Lung (tissue), 12 donors: ENCODE measurements around the gene FRMD1. TPM values are rescaled to one million over a fixed set of nuclear protein-coding genes. Genes with fewer than 3 reads are reported as not detected.

Experiments
- ATAC-seq: fragments of 200-7000 bp; cut with Tn5 transposase; one replicate; pipeline ENCODE4 v1.9.1; 2020; ENCODE audit warnings: moderate number of reproducible peaks; ENCODE audit not compliant: insufficient read depth, low FRiP score
- DNase-seq, 3 donors: peaks; one replicate each; pipeline ENCODE4 v3.0.0-alpha.2; 2013 to 2017
- H3K27ac ChIP-seq, 2 donors: one replicate each; pipeline ENCODE4 v1.5.1; 2013; ENCODE audit warnings: mild to moderate bottlenecking in 2 of 2, moderate library complexity in 2 of 2, control low read depth in 1 of 2, inconsistent platforms in 1 of 2, low read depth in 1 of 2, low read length in 1 of 2
- H3K27me3 ChIP-seq, 3 donors: one replicate each; pipeline ENCODE4 v1.5.1; 2013; ENCODE audit warnings: low read length in 2 of 3; ENCODE audit not compliant: control insufficient read depth in 3 of 3, insufficient read depth in 3 of 3
- H3K36me3 ChIP-seq, 4 donors: one replicate each; pipeline ENCODE4 v1.5.1; 2013; ENCODE audit warnings: low read length in 4 of 4, mild to moderate bottlenecking in 1 of 4, moderate library complexity in 1 of 4; ENCODE audit not compliant: control insufficient read depth in 4 of 4, insufficient read depth in 4 of 4
- H3K4me1 ChIP-seq, 5 donors: one replicate each; pipeline ENCODE4 v1.5.1; 2013; ENCODE audit warnings: low read length in 5 of 5, mild to moderate bottlenecking in 2 of 5, moderate library complexity in 1 of 5; ENCODE audit not compliant: control insufficient read depth in 5 of 5, insufficient read depth in 5 of 5
- H3K4me3 ChIP-seq: one replicate; pipeline ENCODE4 v1.5.1; 2013; ENCODE audit warnings: mild to moderate bottlenecking, control low read depth, moderate library complexity
- H3K9ac ChIP-seq, 2 donors: one replicate each; pipeline ENCODE4 v1.5.1; 2013; ENCODE audit warnings: low read length in 2 of 2, control low read depth in 1 of 2; ENCODE audit not compliant: insufficient read depth in 1 of 2
- H3K9me3 ChIP-seq, 4 donors: one replicate each; pipeline ENCODE4 v1.5.1; 2013; ENCODE audit warnings: low read length in 3 of 4, mild to moderate bottlenecking in 1 of 4, moderate library complexity in 1 of 4; ENCODE audit not compliant: control insufficient read depth in 4 of 4, insufficient read depth in 3 of 4
- WGBS, 2 donors: extraction: QIAGEN DNeasy Blood & Tissue Kit; methylation state at CpG; one replicate each; pipeline ENCODE4 v1.1.7; 2013; 5-methylcytosine and 5-hydroxymethylcytosine counted together
- polyA plus RNA-seq, 2 donors: library from polyadenylated mRNA; stranded (reverse); fragments of 200-250 nt; gene quantifications; one replicate each; pipeline ENCODE4 v1.2.1, GENCODE V29; 2013
- total RNA-seq, 2 donors: library from RNA; depleted of rRNA in 1 of 2; stranded (reverse); fragments of >200 nt in 1 of 2; gene quantifications; one replicate each; pipeline ENCODE4 v1.2.1, GENCODE V29; 2014 to 2021
- TF ChIP-seq, protein P1 (sequence below): IDR thresholded peaks from 2 replicates; pipeline ENCODE4 v1.5.1; 2012; ENCODE audit warnings: mild to moderate bottlenecking; ENCODE audit errors: control extremely low read depth, extremely low read depth
- donor health status: control.
- donor health status: control.
- donor health status: Bipolar disorder and iron deficiency.
- donor health status: healthy.
- donor health status: DM: yes; HTN: yes; CAD: no.

The FRMD1 gene
- total and polyA plus RNA-seq, 4 donors, result 0.02 to 1.4 (median 0.10) TPM

DNA sequence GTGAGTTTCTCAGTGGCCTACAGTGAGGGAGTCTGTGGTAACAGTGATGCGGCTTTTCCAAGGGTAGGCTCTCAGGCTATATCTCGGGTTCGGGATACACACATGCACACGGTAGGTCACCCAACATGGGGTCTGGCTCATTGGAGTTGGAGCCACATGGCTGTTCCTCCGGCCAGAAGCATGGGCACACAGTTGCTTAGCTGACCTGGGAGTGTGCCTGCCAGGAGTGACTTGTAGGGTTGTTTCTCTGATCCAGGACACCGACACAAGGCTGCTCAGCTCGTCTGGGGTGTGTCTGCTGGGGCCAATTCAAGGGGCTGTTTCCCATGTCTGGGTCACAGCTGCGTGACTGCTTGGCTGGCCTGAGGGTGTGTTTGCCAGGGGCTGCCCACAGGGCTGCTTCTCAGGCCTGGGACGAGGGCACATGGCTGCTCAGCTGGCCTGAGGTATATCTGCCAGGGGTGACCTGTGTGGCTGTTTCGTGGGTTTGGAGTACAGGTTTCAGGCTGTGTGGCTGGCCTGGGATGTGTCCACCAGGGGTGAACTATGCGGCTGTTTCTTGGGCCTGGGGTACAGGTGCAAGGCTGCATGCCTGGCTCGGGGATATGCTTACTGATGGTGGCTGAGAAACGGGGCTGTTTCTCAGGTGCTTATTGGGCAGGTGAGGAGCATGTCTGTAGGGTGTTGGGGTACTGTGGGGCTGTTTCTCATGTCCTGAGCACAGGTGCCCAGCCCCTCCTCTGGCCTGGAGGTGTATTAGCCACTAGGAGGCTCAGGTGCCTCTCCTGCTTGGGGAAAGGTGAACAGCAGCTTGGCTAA is 66.4 kb downstream of the FRMD1 start:
- TF ChIP-seq, protein P1, sequence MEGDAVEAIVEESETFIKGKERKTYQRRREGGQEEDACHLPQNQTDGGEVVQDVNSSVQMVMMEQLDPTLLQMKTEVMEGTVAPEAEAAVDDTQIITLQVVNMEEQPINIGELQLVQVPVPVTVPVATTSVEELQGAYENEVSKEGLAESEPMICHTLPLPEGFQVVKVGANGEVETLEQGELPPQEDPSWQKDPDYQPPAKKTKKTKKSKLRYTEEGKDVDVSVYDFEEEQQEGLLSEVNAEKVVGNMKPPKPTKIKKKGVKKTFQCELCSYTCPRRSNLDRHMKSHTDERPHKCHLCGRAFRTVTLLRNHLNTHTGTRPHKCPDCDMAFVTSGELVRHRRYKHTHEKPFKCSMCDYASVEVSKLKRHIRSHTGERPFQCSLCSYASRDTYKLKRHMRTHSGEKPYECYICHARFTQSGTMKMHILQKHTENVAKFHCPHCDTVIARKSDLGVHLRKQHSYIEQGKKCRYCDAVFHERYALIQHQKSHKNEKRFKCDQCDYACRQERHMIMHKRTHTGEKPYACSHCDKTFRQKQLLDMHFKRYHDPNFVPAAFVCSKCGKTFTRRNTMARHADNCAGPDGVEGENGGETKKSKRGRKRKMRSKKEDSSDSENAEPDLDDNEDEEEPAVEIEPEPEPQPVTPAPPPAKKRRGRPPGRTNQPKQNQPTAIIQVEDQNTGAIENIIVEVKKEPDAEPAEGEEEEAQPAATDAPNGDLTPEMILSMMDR, result no peak
- ATAC-seq, result no peak
- Histone ChIP-seq H3K27ac (no peak overlapping the region), H3K9ac (no peak overlapping the region), H3K27me3 (no peaks in the 10 kb centered on the region), H3K36me3 (no peaks in the 10 kb centered on the region), H3K9me3 (peaks cover 0 to 13% (median 7%) of the 10 kb centered on the region in 4 donors), H3K4me1 (peaks cover 0 to 48% (median 4%) of the 10 kb centered on the region in 5 donors), H3K4me3 (no peak overlapping the region)
- WGBS, 2 donors, result 87 to 97% methylated on average over 13 of the region's 13 CpGs
- no peak for DNase-seq

DNA sequence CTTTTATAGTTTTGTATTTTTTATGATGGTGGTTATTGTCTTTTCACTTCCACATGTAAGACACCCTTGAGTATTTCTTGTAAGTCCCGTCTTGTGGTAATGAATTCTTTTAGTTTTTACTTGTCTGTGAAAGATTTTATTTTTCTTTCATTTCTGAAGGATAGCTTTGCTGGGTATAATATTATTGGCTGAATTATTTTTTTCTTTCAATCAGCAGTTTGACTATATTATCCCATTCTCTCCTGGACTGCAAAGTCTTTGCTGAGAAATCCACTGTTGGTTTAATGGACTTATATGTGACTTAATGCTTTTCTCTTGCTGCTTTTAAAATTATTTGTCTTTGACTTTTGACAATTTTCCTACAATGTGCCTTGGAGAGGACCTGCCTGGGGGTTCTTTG is 67.7 kb downstream of the FRMD1 start:
- TF ChIP-seq, protein P1, result no peak
- no peaks in the 10 kb centered on the region for H3K27me3 ChIP-seq
- no peak overlapping the region for H3K4me3 ChIP-seq
- DNase-seq, result no peak
- peaks cover 0 to 35% (median 3%) of the 10 kb centered on the region in 5 donors for H3K4me1 ChIP-seq
- H3K27ac ChIP-seq, result no peak overlapping the region
- H3K9me3 ChIP-seq, result peaks cover 0 to 13% (median 7%) of the 10 kb centered on the region in 4 donors
- ATAC-seq, result no peak
- WGBS, 2 donors, result 93 to 99% methylated on average over 1 of the region's 1 CpG
- no peaks in the 10 kb centered on the region for H3K36me3 ChIP-seq
- H3K9ac ChIP-seq, result no peak overlapping the region

DNA sequence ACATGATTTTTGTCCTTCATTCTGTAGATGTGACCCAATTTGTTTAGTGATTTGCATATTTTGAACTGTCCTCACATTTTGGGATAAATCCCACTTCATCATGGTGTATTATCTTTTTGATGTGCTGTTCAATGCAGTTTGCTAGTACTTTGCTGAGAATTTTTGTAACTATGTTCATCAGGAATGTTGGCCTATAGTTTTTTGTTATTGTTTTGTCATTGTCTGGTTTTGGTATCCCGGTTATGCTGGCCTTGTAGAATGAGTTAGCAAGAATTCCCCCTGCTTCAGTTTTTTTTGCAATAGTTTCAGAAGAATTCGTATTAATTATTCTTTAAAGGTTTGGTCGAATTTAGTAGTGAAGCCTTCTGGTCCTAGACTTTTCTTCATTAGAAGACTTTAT is 69.7 kb downstream of the FRMD1 start:
- no peak overlapping the region for H3K4me3 ChIP-seq
- no peak overlapping the region for H3K9ac ChIP-seq
- H3K27ac ChIP-seq, result no peak overlapping the region
- ATAC-seq (no peak), DNase-seq (no peak)
- WGBS, 2 donors, result 88 to 91% methylated on average over 3 of the region's 3 CpGs
- TF ChIP-seq, protein P1, result no peak
- no peaks in the 10 kb centered on the region for H3K36me3 ChIP-seq
- H3K4me1 ChIP-seq, result peaks cover 0 to 15% (median 2%) of the 10 kb centered on the region in 5 donors
- peaks cover 0 to 13% (median 7%) of the 10 kb centered on the region in 4 donors for H3K9me3 ChIP-seq
- H3K27me3 ChIP-seq, result no peaks in the 10 kb centered on the region
